Measurements from ENCODE around the gene PLPP4. TPM values are rescaled to one million over a fixed set of nuclear protein-coding genes. Genes with fewer than 3 reads are reported as not detected.

The PLPP4 gene
- not detected in 2 replicates for total RNA-seq

DNA sequence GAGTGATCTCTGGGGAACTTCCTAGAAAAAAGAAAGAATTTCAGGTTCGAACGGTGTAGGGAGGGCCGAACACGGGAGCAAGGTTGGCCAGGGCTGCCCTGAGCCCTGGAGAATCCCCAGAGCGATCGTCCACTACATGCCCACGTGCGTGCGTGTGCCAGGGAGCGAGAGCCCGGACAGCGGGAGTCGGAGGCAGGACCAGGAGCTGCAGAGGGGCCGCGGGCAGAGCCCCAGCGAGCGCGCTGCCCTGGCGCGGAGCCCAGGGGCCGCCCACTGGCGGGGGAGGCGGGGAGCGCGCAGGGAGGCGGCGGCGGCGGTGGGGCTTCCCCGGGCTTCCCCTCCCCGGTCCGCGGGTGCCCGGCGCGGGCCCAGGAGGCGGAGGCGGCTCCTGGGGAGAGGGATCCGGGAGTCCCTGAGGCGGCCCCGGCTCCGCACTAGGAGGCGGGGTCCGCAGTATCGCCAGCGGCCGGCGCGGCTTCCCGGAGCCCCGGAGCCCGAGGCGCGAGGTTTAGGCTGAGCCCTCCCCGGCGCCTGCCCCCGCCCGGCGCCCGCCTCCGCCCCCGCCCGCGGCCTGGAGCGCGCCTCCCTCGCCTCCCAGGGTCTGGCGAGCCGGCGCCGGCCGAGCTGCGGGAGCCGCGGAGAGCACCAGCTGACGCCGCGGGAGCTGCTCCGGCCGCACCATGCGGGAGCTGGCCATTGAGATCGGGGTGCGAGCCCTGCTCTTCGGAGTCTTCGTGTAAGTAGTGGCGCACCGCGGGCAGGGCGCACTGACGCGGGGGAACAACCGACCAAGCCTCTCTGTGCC lies at the start of gene PLPP4:
PLPP4 (plus strand) TSS at position 602 of the 805 bp plus-strand sequence; CDS start at position 681, 79 bp downstream.

Measured in mammary microvascular endothelial cell (primary cell).